HUDEP-2 (cell line): ENCODE measurements around the gene BEST4.
"Not testable (repeated sequence)": the region's sequence is repeated elsewhere in the genome, so short reads cannot be mapped to it uniquely, and the experiment has no call there.

Experiments
- DNase-seq, 76 experiments: peaks; one replicate each; lab custom pipeline; 2025; ENCODE audit not compliant: unreplicated experiment in 76 of 76; lab: John Stamatoyannopoulos, UW

The BEST4 gene

GRCh38 chr1:44803312-44804095 is 15.5 kb upstream of the BEST4 start:
- DNase-seq: no peak

- no peak for DNase-seq
These were observed 15.0 kb upstream of the BEST4 start for GRCh38 chr1:44803062-44803311.

DNA sequence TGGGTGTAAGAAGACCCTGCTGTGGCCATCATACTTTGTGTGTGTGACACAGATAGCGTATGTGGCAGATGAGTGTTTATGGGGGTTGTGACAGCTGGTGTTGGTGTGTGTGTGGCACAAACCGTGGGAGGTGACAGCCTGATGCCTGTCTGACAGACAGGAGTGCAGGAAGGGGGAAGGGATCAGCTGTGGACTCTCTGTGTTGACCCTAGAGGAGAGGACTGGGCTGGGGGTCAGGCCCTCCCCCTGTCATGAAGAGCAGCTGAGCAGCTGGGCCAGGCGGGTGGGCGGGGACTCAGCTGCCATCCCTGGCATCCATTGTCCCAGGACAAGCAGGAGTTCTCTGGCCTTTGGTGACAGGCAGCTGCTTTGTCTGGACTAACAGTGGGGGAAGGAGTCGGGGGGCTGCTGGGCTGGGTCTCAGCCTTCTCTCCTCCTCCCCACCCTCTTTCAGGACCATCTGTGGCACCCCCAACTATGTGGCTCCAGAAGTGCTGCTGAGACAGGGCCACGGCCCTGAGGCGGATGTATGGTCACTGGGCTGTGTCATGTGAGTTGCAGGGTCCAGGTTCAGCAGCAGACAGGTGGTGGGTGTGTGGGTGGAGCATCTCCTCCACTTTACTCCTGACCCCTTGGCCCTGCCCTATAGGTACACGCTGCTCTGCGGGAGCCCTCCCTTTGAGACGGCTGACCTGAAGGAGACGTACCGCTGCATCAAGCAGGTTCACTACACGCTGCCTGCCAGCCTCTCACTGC is 14.5 kb upstream of the BEST4 start:
- DNase-seq: peak in 2 of 76 experiments; percentile 40 to 41

DNA sequence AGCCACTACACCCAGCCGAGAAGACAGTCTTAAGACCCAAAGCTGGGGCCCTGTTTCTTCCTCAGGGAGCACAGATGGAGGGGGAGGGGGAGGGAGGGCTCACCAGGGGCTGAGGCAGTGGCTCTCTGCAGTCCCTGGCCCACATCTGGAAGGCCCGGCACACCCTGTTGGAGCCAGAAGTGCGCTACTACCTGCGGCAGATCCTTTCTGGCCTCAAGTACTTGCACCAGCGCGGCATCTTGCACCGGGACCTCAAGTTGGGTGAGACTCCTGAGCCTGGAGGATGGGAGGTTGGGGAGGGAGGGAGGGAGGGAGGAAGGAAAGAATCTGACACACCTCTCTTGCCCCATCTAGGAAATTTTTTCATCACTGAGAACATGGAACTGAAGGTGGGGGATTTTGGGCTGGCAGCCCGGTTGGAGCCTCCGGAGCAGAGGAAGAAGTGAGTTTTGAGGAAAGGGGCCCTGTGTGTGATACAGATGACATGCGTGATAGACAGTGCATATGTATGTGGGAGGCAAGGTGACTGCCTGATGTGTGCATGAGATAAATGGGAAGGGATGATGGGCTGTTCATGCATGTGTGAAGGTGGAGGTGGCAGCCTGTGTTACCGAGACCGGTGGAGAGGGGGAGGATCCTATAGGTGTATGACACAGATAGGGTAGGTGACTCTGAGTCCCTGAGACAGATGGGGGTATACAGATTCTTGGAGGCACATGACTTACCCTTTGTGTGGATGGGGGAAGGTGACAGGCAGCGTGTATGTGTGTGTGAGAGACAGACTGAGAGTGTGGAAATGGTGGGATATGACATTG is 13.7 kb upstream of the BEST4 start:
- DNase-seq: peak in 9 of 76 experiments; percentile 4 to 47 (median 31)

- peak in 75 of 76 experiments; percentile 70 to 99 (median 96) for DNase-seq
These were observed 12.0 kb upstream of the BEST4 start, which contains the start of gene PLK3 for GRCh38 chr1:44799770-44800584. Gene PLK3 (plus strand): TSS chr1:44800377. CDS start chr1:44800464, 87 bp downstream.

DNA sequence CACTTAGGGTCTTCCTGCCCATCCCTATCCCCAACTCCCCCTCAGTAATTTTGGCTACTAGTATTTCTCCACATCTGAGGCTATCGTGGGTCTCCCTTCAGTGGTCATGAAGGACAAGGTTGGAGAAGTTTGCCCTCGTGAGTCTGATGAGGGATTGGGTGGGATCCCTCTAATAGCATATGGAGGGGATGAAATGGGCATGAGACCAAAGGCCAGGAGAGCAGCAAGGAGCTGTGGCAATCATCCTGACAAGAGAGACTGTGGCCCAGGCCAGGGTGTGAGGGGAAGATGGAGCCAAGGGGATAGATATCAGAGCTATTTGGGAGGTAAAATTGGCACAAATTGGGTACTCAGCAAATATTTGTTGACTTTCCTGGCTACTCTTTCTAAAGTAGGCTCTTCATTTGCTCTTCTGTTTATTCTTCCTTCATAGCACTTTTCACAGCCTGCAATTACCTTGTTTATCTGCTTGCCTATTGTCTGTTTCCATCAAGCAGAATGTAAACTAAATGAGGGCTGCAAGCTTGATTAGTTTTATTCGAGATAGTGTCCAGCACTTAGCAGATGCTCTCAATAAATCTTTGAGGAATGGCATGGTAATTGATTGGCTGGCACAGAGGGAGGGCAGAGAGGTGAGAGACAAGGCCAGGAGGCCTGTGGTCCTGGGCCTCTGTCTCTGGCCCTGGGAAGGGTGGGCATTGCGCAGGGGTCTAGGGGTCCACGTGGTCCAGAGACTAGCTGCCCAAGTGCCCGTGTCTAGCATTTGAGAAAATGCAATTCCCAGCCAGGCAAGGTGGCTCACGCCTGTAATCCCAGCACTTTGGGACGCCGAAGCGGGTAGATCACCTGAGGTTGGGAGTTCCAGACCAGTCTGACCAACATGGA is 10.8 kb upstream of the BEST4 start:
- no peak for DNase-seq

- not testable (repeated sequence) for DNase-seq
These were observed 9.9 kb upstream of the BEST4 start for GRCh38 chr1:44797886-44798285.

DNA sequence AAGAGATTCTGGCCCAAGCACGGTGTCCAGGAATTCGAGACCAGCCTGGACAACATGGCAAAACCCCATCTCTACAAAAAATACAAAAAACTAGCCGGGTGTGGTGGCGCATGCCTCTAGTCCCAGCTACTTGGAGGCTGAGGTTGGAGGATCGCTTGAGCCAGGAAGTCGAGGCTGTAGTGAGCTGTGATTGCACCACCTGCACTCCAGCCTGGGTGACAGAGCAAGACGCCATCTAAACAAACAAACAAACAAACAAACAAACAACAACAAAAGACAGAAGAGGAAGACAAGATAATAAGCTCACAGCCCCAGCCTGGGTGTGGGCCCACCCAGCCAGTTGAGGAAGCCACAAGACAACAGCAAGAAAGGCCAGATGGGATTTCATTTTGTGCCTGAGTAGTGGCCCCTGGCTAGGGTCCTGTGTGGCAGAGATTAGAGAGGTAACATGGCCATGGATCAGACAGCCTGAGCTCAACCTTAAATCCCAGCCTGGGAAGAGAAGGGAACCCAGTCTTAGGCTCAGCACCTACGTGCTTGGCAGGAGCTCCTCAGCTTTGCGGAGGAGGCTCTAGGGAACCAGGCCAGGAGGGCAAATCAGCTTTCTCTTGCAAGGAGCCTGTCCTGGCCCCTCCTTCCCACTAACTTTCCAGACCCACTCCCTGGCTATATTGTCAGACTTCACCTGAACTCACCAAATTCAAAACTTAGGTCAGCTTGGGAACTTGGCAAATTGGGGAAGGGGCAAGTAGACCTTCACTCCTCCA is 4.9 kb upstream of the BEST4 start:
- no peak for DNase-seq

DNA sequence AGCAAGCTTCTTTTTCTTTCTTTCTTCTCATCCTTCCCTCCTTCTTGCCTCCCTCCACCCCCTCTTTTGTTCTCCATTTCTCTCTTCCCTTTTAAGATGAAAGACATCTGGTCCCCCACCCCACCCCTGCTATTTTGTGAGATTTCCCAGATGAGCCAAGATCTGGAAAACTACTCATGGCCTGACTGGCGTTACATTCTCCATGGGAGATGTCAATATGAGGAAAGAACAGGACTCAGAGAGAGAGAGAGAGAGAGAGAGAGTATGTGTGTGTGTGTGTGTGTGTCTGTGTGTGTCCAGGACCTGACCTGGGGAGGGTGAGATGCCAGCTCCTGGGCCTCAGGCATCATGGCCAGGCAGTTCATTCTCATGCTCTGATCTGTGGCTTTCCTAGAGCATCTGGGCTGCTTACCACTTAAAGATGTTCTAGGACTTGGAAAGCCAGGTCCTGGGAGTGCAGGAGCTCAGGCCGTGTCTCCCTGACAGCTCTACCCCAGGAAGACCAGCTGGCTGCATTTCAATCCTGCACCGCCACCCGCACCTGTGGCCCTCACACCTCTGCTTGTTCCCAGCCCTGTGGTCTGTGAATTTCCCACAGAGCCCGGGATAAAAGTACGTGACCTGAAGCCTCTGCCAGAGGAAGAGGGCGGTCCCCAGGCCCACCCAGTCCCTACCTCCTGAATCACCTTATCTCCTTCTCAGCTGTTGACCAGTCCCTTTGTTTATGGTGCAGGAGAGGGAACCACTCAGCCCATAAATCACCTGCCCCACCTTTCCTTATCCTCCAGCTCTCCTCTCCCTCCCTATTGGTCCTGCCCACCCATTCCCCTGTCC is 3.2 kb upstream of the BEST4 start:
- no peak for DNase-seq

DNA sequence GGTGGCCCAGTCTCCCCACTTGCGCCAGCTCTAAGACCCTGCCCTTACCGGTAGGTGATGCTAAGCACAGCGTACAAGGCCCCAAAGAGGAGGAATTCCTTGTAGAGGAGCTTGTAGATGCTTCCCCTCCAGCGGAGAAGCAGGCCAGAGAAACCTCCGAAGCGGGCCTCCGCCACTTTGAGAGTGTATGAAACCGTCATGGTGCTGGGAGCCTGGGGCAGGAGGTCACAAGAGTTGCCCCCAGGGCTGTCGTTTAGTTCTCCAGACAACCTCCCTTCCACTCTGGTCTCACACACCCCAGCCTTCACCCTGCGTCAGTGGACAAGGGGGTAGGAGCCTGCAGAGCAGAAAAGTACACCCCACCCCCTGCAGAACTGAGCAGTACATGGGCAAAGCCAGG is 464 bp downstream of the BEST4 start:
- no peak for DNase-seq

- DNase-seq: no peak
These were observed 1.0 kb downstream of the BEST4 start for GRCh38 chr1:44786841-44787426.

GRCh38 chr1:44786138-44786840 is 1.7 kb downstream of the BEST4 start:
- DNase-seq: peak in 70 of 76 experiments; percentile 16 to 97 (median 62)

DNA sequence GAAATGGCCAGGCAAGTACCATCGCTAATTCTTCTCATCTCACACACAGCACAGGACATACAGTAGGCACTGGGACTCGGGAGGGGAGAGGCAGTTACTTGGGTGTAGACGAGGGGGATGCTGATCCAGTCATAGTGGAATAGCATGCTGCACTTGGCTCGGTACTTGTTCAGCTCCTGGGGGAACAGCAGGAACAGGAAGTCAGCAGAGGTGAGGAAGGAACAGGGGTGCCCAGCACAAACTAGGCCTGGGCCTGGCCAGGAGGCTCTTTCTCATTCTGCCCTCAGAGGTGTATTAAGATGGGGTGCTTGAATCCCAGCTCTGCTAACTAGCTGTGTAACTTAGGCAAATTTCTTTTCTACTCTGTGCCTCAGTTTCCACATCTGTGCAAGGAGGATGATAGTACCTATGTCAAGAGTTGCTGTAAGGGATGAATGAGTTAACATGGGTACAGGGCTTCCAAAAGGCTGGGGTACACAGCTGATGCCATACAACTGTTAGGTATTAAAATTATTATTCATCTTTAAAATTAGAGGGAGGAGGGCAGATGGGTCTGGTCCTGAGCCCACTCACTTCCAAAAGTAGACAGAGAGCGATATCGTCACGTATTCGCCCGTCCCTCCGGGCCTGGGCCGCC is 2.4 kb downstream of the BEST4 start:
- no peak for DNase-seq

DNA sequence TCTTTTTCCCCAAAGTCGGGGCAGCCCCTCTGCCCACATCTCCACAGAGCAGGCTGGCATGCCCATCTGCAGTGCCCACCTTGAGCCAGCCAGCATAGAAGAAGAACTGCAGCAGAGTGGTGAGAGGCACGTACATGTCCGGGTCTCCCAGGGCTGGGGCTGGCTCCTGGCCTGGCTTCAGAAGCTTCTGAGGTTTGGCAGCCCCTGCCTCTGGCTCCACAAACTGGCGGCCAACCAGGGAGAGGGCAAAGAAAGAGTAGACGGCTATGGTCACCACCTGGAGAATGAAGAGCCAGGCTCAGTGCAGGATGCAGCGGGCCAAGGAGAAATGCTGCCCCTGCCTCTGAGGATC is 3.0 kb downstream of the BEST4 start:
- DNase-seq: no peak

DNA sequence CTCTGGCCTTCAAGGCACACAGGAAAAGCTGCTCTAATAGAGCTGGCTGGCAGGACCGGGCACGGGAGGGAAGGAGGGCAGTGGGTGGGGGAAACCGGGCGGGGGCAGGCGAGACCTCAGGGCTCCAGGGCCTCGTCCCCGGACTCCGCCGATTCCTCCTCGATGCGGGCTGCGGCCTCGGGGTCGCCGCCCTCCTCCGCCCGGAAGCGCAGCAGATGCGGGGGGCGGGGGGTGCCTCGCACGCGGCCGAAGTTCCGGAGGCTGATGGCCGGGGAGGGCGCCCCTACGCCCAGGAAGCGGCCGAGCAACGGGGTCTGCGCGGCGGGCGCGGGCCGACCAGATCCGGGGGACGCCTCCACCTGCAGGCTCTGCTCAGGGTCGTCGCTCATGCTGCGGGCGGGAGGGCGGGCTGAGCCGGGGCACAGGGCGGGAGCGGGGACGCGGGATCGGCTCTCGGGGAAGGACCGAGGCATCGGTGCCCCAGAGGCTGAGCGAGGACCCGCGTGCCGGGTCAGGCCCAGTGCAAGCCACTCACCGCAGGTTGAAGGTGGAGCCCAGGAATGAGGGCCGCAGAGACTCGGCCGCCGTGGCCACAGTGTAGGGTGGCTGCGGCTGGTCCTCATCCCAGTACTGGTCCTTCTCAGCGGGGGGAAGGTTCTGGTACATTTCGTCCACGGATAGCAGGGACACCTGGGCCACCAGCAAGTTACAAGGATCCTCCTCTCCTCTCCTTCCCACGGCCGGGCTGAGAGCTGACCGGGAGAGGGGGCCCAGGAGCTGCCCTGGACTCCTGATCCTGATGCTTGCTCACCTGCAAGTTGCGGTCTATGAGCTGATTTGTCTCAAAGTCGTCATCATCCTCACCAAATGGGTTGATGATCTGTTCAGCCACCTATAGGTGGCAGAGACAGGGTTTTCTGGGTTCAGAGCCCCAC is 3.6 kb downstream of the BEST4 start:
- DNase-seq: no peak

DNA sequence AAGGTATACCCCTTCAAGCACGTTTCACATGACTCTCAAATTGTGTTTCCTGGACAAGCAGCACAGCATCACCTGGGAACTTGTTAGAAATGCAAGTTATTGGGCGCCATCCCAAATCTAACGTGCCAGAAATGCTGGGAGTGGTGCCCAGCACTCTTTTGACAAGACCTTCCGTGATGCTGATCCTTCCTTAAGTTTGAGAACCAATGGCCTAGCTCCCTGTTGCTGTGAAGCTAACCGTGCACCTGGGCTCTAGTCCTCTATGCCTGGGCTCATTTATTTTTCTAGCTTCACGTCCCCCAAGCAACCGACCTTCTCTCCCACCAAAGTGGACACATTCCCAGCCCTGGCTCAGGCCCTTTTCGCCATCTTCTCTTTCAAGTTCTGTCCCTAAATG is 4.3 kb downstream of the BEST4 start:
- DNase-seq: no peak
